ENCODE results near the gene PPP6R1.
A peak's percentile ranks its signal among the peaks of the same experiment; 100 is the strongest.

PPP6R1 gene

GRCh38 chr19:55258828-55259539 lies at the start of gene PPP6R1:
TSS of gene PPP6R1 (minus strand) at chr19:55259017. CDS start at chr19:55247103, 11,914 bp downstream.
- peak; percentile 99 for DNase-seq (ENCODE audit: low read depth)

- DNase-seq (ENCODE audit: low read depth), result no peak
These were observed 49.5 kb upstream of the PPP6R1 start for GRCh38 chr19:55308281-55308680.

- no peak for DNase-seq (ENCODE audit: low read depth)
These were observed 47.9 kb upstream of the PPP6R1 start for GRCh38 chr19:55306712-55307111.

GRCh38 chr19:55305983-55306562 lies 47.3 kb upstream of the PPP6R1 start:
- DNase-seq (ENCODE audit: low read depth), result no peak

GRCh38 chr19:55305491-55305890 lies 46.7 kb upstream of the PPP6R1 start:
- no peak for DNase-seq (ENCODE audit: low read depth)

GRCh38 chr19:55304980-55305379 lies 46.2 kb upstream of the PPP6R1 start:
- no peak for DNase-seq (ENCODE audit: low read depth)

GRCh38 chr19:55304279-55304978 lies 45.6 kb upstream of the PPP6R1 start:
- no peak for DNase-seq (ENCODE audit: low read depth)

- no peak for DNase-seq (ENCODE audit: low read depth)
These were observed 44.7 kb upstream of the PPP6R1 start for GRCh38 chr19:55303477-55303876.

- no peak for DNase-seq (ENCODE audit: low read depth)
These were observed 43.5 kb upstream of the PPP6R1 start for GRCh38 chr19:55302318-55302703.

GRCh38 chr19:55301459-55302317 lies 42.9 kb upstream of the PPP6R1 start:
- DNase-seq (ENCODE audit: low read depth), result peak; percentile 69

- DNase-seq (ENCODE audit: low read depth), result no peak
These were observed 42.2 kb upstream of the PPP6R1 start for GRCh38 chr19:55300886-55301458.

- DNase-seq (ENCODE audit: low read depth), result no peak
These were observed 41.2 kb upstream of the PPP6R1 start for GRCh38 chr19:55299991-55300390.

- DNase-seq (ENCODE audit: low read depth), result no peak
These were observed 38.5 kb upstream of the PPP6R1 start for GRCh38 chr19:55297267-55297666.

- DNase-seq (ENCODE audit: low read depth), result no peak
These were observed 30.4 kb upstream of the PPP6R1 start for GRCh38 chr19:55289117-55289796.

- DNase-seq (ENCODE audit: low read depth), result no peak
These were observed 28.7 kb upstream of the PPP6R1 start for GRCh38 chr19:55287361-55288079.

GRCh38 chr19:55285229-55285890 lies 26.5 kb upstream of the PPP6R1 start:
- DNase-seq (ENCODE audit: low read depth), result no peak

GRCh38 chr19:55284405-55285058 lies 25.7 kb upstream of the PPP6R1 start:
- DNase-seq (ENCODE audit: low read depth), result no peak

- no peak for DNase-seq (ENCODE audit: low read depth)
These were observed 24.9 kb upstream of the PPP6R1 start, which contains the start of gene BRSK1 for GRCh38 chr19:55283548-55284377. TSS of gene BRSK1 (plus strand) at chr19:55283997. CDS start at chr19:55284443, 446 bp downstream.

Data from fibroblast of the conjunctiva (primary cell).